ENCODE data around the gene ZNF221. TPM values are rescaled to one million over a fixed set of nuclear protein-coding genes. Genes with fewer than 3 reads are reported as not detected.
"Not testable (repeated sequence)": the region's sequence is repeated elsewhere in the genome, so short reads cannot be mapped to it uniquely, and the experiment has no call there.

Gene ZNF221
- total and polyA plus RNA-seq, 7 donors, result 0.60 to 6.8 (median 3.6) TPM; not detected in 1

- Histone ChIP-seq H3K4me3 (no peak overlapping the region), H3K27ac (no peak overlapping the region), H3K9me3 (no peaks in the 10 kb centered on the region), H3K36me3 (peaks cover 6 to 24% (median 11%) of the 10 kb centered on the region in 4 donors), H3K4me1 (peaks cover 0 to 21% (median 9%) of the 10 kb centered on the region in 4 donors), H3K27me3 (no peaks in the 10 kb centered on the region)
- DNase-seq, result no peak
- intact Hi-C loops (cut with DNase I), result loop anchor here (5.0 kb wide), 2 partner anchors 46 to 66 kb away; partner anchors contain the start of genes ZNF155 and ZNF230
- no peak for TF ChIP-seq POLR2AphosphoS5 (IDR thresholded peaks at IDR 0.05)
- no peak for TF ChIP-seq CTCF (IDR thresholded peaks at IDR 0.05)
- no peak for TF ChIP-seq EP300 (IDR thresholded peaks at IDR 0.05)
- TF ChIP-seq POLR2A (IDR thresholded peaks at IDR 0.05), result no peak
- WGBS, 2 donors, result 18 to 63% methylated on average over 5 of the region's 5 CpGs
Measured at GRCh38 chr19:43936188-43936587, 14.8 kb upstream of the ZNF221 start.

GRCh38 chr19:43939557-43940260 lies 11.3 kb upstream of the ZNF221 start:
- no peaks in the 10 kb centered on the region for H3K36me3 ChIP-seq
- 70 to 72% methylated on average over 3 of the region's 3 CpGs for WGBS, 2 donors

GRCh38 chr19:43940719-43941118 lies 10.3 kb upstream of the ZNF221 start:
- DNase-seq, result no peak
- intact Hi-C loops (cut with DNase I), result no loop called here
- Histone ChIP-seq H3K4me3 (no peak overlapping the region), H3K27me3 (no peaks in the 10 kb centered on the region), H3K9me3 (no peaks in the 10 kb centered on the region), H3K4me1 (peaks cover 0 to 3% (median 0%) of the 10 kb centered on the region in 4 donors), H3K36me3 (no peaks in the 10 kb centered on the region), H3K27ac (no peak overlapping the region)
- 81% methylated on average over 4 of the region's 4 CpGs for WGBS, 2 donors
- no peak for TF ChIP-seq CTCF (IDR thresholded peaks at IDR 0.05)
- TF ChIP-seq EP300 (IDR thresholded peaks at IDR 0.05), result no peak
- no peak for TF ChIP-seq POLR2A (IDR thresholded peaks at IDR 0.05)
- TF ChIP-seq POLR2AphosphoS5 (IDR thresholded peaks at IDR 0.05), result no peak

More at GRCh38 chr19:43939557-43940260, 11.3 kb upstream of the ZNF221 start:
- TF ChIP-seq CTCF (IDR thresholded peaks at IDR 0.05) (no peak), EP300 (IDR thresholded peaks at IDR 0.05) (no peak), POLR2A (IDR thresholded peaks at IDR 0.05) (no peak)
- intact Hi-C loops (cut with DNase I), result loop anchor here (5.0 kb wide), 2 partner anchors 43 to 63 kb away; partner anchors contain the start of genes ZNF155 and ZNF230
- Histone ChIP-seq H3K27ac (no peak overlapping the region), H3K9me3 (no peaks in the 10 kb centered on the region), H3K4me1 (peaks cover 0 to 6% (median 0%) of the 10 kb centered on the region in 4 donors), H3K4me3 (no peak overlapping the region), H3K27me3 (no peaks in the 10 kb centered on the region)
- DNase-seq, result no peak

GRCh38 chr19:43941209-43941608 lies 9.8 kb upstream of the ZNF221 start:
- no peak overlapping the region for H3K4me3 ChIP-seq
- H3K9me3 ChIP-seq, result no peaks in the 10 kb centered on the region
- no peak overlapping the region for H3K27ac ChIP-seq
- no peaks in the 10 kb centered on the region for H3K36me3 ChIP-seq
- TF ChIP-seq EP300 (IDR thresholded peaks at IDR 0.05), result no peak
- TF ChIP-seq POLR2A (IDR thresholded peaks at IDR 0.05), result no peak
- no peak for TF ChIP-seq CTCF (IDR thresholded peaks at IDR 0.05)
- no peak for TF ChIP-seq POLR2AphosphoS5 (IDR thresholded peaks at IDR 0.05)
- intact Hi-C loops (cut with DNase I), result no loop called here
- no peak for DNase-seq
- no peaks in the 10 kb centered on the region for H3K27me3 ChIP-seq
- no peaks in the 10 kb centered on the region for H3K4me1 ChIP-seq
- 66 to 72% methylated on average over 5 of the region's 5 CpGs for WGBS, 2 donors

- DNase-seq; intact Hi-C loops (cut with DNase I); H3K4me3 ChIP-seq: not testable (repeated sequence)
Measured at GRCh38 chr19:43947412-43947811, 3.6 kb upstream of the ZNF221 start.

GRCh38 chr19:43949803-43950202 lies 1.2 kb upstream of the ZNF221 start:
- not testable (repeated sequence) for H3K4me3 ChIP-seq, H3K36me3 ChIP-seq, H3K4me1 ChIP-seq, H3K27me3 ChIP-seq, DNase-seq, H3K27ac ChIP-seq
- WGBS, 2 donors, result 93% methylated on average over 2 of the region's 2 CpGs
- H3K9me3 ChIP-seq, result peaks cover 3 to 12% (median 6%) of the 10 kb centered on the region in 4 donors
- intact Hi-C loops (cut with DNase I), result loop anchor here (2.0 kb wide), 1 partner anchor 53 kb away; the partner anchor contains the start of gene ZNF230

More at GRCh38 chr19:43947412-43947811, 3.6 kb upstream of the ZNF221 start:
- H3K27me3 ChIP-seq, H3K4me1 ChIP-seq, H3K27ac ChIP-seq, H3K36me3 ChIP-seq: not testable (repeated sequence)
- WGBS, 2 donors, result 0% methylated on average over 1 of the region's 1 CpG
- peaks cover 2 to 12% (median 3%) of the 10 kb centered on the region in 4 donors for H3K9me3 ChIP-seq
